Uterus (tissue), 4 donors: Measurements from ENCODE around the gene IL1RAPL2. TPM values are rescaled to one million over a fixed set of nuclear protein-coding genes. Genes with fewer than 3 reads are reported as not detected.

Experiments
- DNase-seq, 2 donors: peaks; one replicate each; pipeline ENCODE4 v3.0.0-alpha.2; 2019 to 2020
- H3K27ac ChIP-seq, 2 donors: fragments of 200-600 bp; sonication (generic); 1 replicate in 1 of 2; 2 replicates in 1 of 2; pipeline ENCODE4 v1.5.1; 2016 to 2018
- H3K27me3 ChIP-seq, 2 donors: fragments of 200-600 bp; sonication (generic); one replicate each; pipeline ENCODE4 v1.5.1; 2018 to 2019; ENCODE audit warnings: control low read depth in 1 of 2
- H3K36me3 ChIP-seq, 2 donors: fragments of 200-600 bp; sonication (generic); one replicate each; pipeline ENCODE4 v1.5.1; 2019; ENCODE audit warnings: control low read depth in 1 of 2
- H3K4me1 ChIP-seq, 2 donors: fragments of 200-600 bp; sonication (generic); one replicate each; pipeline ENCODE4 v1.5.1; 2018 to 2019; ENCODE audit warnings: control low read depth in 1 of 2
- H3K4me3 ChIP-seq, 2 donors: fragments of 200-600 bp; sonication (generic); 1 replicate in 1 of 2; 2 replicates in 1 of 2; pipeline ENCODE4 v1.5.1; 2018 to 2019; ENCODE audit warnings: mild to moderate bottlenecking in 1 of 2
- H3K9me3 ChIP-seq, 2 donors: fragments of 200-600 bp; sonication (generic); one replicate each; pipeline ENCODE4 v1.5.1; 2019; ENCODE audit warnings: control low read depth in 1 of 2
- POLR2A ChIP-seq, 2 donors: fragments of 450-650 bp; IDR thresholded peaks; one replicate each; pipeline ENCODE4 v1.6.1; 2016; ENCODE audit warnings: antibody characterized with exemption in 2 of 2, mild to moderate bottlenecking in 1 of 2, moderate library complexity in 1 of 2
- intact Hi-C: fragments of 100-400 bp; cut with DNase I; formaldehyde crosslinking; loops from one replicate; pipeline ENCODE4 v1.15.1; 2023; ENCODE audit warnings: low total_unique reads
- total RNA-seq, 4 donors: library from RNA; depleted of rRNA in 3 of 4; stranded (reverse); fragments of >200 nt in 3 of 4; gene quantifications; one replicate each; pipeline versions ENCODE4 v1.1.0 to v1.2.4, GENCODE V29; 2014 to 2023
- TF ChIP-seq, protein P1 (sequence below), 4 experiments: fragments of 200-600 bp in 2 of 4; fragments of 450-650 bp in 2 of 4; sonication (generic) in 2 of 4; IDR thresholded peaks; one replicate each; pipeline ENCODE4 v1.5.1; 2016 to 2019; ENCODE audit warnings: antibody characterized with exemption in 4 of 4, mild to moderate bottlenecking in 2 of 4, moderate library complexity in 1 of 4
- donor health status: DM: yes; HTN: yes; CAD: no.

IL1RAPL2 gene
- total RNA-seq, 4 donors from 2014 or later, result 2.1 TPM; not detected in 3

GRCh38 chrX:105136786-105137185 is 570.8 kb downstream of the IL1RAPL2 start:
- no peak for TF ChIP-seq POLR2A (IDR thresholded peaks at IDR 0.05)
- TF ChIP-seq, protein P1, sequence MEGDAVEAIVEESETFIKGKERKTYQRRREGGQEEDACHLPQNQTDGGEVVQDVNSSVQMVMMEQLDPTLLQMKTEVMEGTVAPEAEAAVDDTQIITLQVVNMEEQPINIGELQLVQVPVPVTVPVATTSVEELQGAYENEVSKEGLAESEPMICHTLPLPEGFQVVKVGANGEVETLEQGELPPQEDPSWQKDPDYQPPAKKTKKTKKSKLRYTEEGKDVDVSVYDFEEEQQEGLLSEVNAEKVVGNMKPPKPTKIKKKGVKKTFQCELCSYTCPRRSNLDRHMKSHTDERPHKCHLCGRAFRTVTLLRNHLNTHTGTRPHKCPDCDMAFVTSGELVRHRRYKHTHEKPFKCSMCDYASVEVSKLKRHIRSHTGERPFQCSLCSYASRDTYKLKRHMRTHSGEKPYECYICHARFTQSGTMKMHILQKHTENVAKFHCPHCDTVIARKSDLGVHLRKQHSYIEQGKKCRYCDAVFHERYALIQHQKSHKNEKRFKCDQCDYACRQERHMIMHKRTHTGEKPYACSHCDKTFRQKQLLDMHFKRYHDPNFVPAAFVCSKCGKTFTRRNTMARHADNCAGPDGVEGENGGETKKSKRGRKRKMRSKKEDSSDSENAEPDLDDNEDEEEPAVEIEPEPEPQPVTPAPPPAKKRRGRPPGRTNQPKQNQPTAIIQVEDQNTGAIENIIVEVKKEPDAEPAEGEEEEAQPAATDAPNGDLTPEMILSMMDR (IDR thresholded peaks at IDR 0.05), result no peak
- Histone ChIP-seq H3K27ac (no peak overlapping the region), H3K4me1 (no peaks in the 10 kb centered on the region), H3K4me3 (no peak overlapping the region), H3K27me3 (peaks cover 0 to 22% of the 10 kb centered on the region in 2 donors), H3K9me3 (no peaks in the 10 kb centered on the region), H3K36me3 (no peaks in the 10 kb centered on the region)
- intact Hi-C loops, result no loop called here
- no peak for DNase-seq

DNA sequence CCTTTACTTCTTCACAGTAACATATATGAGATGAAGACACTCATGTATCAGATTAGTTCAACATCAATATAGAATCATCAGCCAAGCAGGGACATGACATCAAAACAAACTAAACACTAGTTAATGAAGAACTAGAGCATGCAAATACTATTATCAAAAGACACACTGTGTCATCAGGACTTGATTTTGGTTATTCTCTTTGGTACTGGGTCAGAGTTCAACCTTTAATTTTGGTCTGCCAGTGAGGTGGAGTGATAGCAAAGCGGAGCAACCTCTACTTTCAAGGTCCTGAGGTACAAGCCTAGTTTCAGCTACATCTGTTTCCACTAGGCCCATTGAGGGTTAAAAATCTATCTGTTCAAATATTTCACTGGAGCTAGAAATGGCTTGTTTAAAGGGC is 584.0 kb downstream of the IL1RAPL2 start:
- no peak for TF ChIP-seq POLR2A (IDR thresholded peaks at IDR 0.05)
- TF ChIP-seq, protein P1 (IDR thresholded peaks at IDR 0.05), result no peak
- no peaks in the 10 kb centered on the region for H3K27me3 ChIP-seq
- no peak overlapping the region for H3K4me3 ChIP-seq
- H3K27ac ChIP-seq, result no peak overlapping the region
- H3K4me1 ChIP-seq, result no peaks in the 10 kb centered on the region
- DNase-seq, result no peak
- intact Hi-C loops, result no loop called here
- no peaks in the 10 kb centered on the region for H3K36me3 ChIP-seq
- no peaks in the 10 kb centered on the region for H3K9me3 ChIP-seq

GRCh38 chrX:105150557-105150956 is 584.6 kb downstream of the IL1RAPL2 start:
- Histone ChIP-seq H3K9me3 (no peaks in the 10 kb centered on the region), H3K27ac (no peak overlapping the region), H3K27me3 (no peaks in the 10 kb centered on the region), H3K36me3 (no peaks in the 10 kb centered on the region), H3K4me3 (no peak overlapping the region), H3K4me1 (no peaks in the 10 kb centered on the region)
- intact Hi-C loops, result no loop called here
- no peak for DNase-seq
- no peak for TF ChIP-seq POLR2A (IDR thresholded peaks at IDR 0.05)
- TF ChIP-seq, protein P1 (IDR thresholded peaks at IDR 0.05), result no peak

DNA sequence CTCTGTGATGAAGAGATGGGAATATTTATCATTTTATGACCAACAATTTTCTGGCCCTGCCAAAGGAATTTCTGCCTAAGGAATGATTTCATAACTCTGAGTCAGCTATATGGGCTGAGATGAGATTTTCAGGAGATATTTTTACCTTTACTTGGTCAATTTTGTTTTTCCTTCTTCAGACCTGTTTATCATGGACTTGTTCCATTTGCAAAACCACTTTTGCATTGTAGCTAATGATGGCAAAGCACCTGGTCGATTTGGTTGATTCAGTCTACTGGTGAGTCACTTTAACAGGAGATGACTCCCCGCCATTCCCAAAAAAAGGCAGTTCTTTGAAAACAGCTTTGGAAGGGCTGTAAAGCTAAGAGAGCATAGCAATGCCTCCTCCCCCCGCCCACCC is 601.2 kb downstream of the IL1RAPL2 start:
- Histone ChIP-seq H3K4me3 (no peak overlapping the region), H3K4me1 (no peaks in the 10 kb centered on the region), H3K27ac (no peak overlapping the region), H3K27me3 (peaks cover 0 to 4% of the 10 kb centered on the region in 2 donors), H3K36me3 (no peaks in the 10 kb centered on the region), H3K9me3 (no peaks in the 10 kb centered on the region)
- intact Hi-C loops, result no loop called here
- TF ChIP-seq, protein P1 (IDR thresholded peaks at IDR 0.05), result no peak
- TF ChIP-seq POLR2A (IDR thresholded peaks at IDR 0.05), result no peak
- no peak for DNase-seq

- H3K4me3 ChIP-seq, result no peak overlapping the region
- DNase-seq, result no peak
- H3K27me3 ChIP-seq, result peaks cover 0 to under 1% of the 10 kb centered on the region in 2 donors
- no peaks in the 10 kb centered on the region for H3K36me3 ChIP-seq
- H3K4me1 ChIP-seq, result no peaks in the 10 kb centered on the region
- no peak overlapping the region for H3K27ac ChIP-seq
- TF ChIP-seq, protein P1 (IDR thresholded peaks at IDR 0.05), result no peak
- TF ChIP-seq POLR2A (IDR thresholded peaks at IDR 0.05), result no peak
- intact Hi-C loops, result no loop called here
- no peaks in the 10 kb centered on the region for H3K9me3 ChIP-seq
These were observed 602.6 kb downstream of the IL1RAPL2 start for GRCh38 chrX:105168577-105168976.
